Large intestine (tissue), 1 donor: ENCODE results near the gene CUL4A. TPM values are rescaled to one million over a fixed set of nuclear protein-coding genes. Genes with fewer than 3 reads are reported as not detected.

Experiments used
- polyA plus RNA-seq: library from polyadenylated mRNA; unstranded; fragments of 120-200 nt; gene quantifications from one replicate; pipeline ENCODE4 v1.2.1, GENCODE V29; 2013

The CUL4A gene
- polyA plus RNA-seq, 1 donor: 78.4 TPM

Other genes with a start within 250 kb of the CUL4A start
- gene MCF2L, start 240.4 kb upstream of the CUL4A start, polyA plus RNA-seq: 30.9 TPM
- gene F7, start 103.8 kb upstream of the CUL4A start, polyA plus RNA-seq: 38.1 TPM
- gene F10, start 86.8 kb upstream of the CUL4A start, polyA plus RNA-seq: 125 TPM
- 1.0 TPM for gene PROZ, start 51.0 kb upstream of the CUL4A start, polyA plus RNA-seq
- gene PCID2, start 944 bp upstream of the CUL4A start, polyA plus RNA-seq: 52.0 TPM
- 215 TPM for gene LAMP1, start 87.6 kb downstream of the CUL4A start, polyA plus RNA-seq
- gene GRTP1, start 154.5 kb downstream of the CUL4A start, polyA plus RNA-seq: 65.7 TPM
- 2.8 TPM for gene ADPRHL1, start 243.9 kb downstream of the CUL4A start, polyA plus RNA-seq